ENCODE results near the gene RAB36.

Gene RAB36

GRCh38 chr22:23122216-23122957 lies 22.9 kb upstream of the RAB36 start:
- no peak for TF ChIP-seq CTCF (IDR thresholded peaks at IDR 0.05; ENCODE audit: low read depth, low read length)
- no peak overlapping the region for H3K4me3 ChIP-seq (ENCODE audit: low read depth, low read length)
- in situ Hi-C loops (cut with HindIII; ENCODE audit: low sequenced_read_pairs): no loop called here

GRCh38 chr22:23122992-23123803 lies 22.1 kb upstream of the RAB36 start:
- no peak overlapping the region for H3K4me3 ChIP-seq (ENCODE audit: low read depth, low read length)
- TF ChIP-seq CTCF (IDR thresholded peaks at IDR 0.05; ENCODE audit: low read depth, low read length): no peak
- DNase-seq (ENCODE audit: low read depth, low spot score): no peak
- in situ Hi-C loops (cut with HindIII; ENCODE audit: low sequenced_read_pairs): no loop called here

More at GRCh38 chr22:23122216-23122957, 22.9 kb upstream of the RAB36 start:
- DNase-seq (ENCODE audit: low read depth, low spot score): no peak

GRCh38 chr22:23123804-23124254 lies 21.4 kb upstream of the RAB36 start:
- H3K4me3 ChIP-seq (ENCODE audit: low read depth, low read length): no peak overlapping the region
- in situ Hi-C loops (cut with HindIII; ENCODE audit: low sequenced_read_pairs): no loop called here
- no peak for DNase-seq (ENCODE audit: low read depth, low spot score)
- TF ChIP-seq CTCF (IDR thresholded peaks at IDR 0.05; ENCODE audit: low read depth, low read length): no peak

GRCh38 chr22:23124611-23125511 lies 20.4 kb upstream of the RAB36 start:
- no peak for TF ChIP-seq CTCF (IDR thresholded peaks at IDR 0.05; ENCODE audit: low read depth, low read length)
- DNase-seq (ENCODE audit: low read depth, low spot score): no peak
- H3K4me3 ChIP-seq (ENCODE audit: low read depth, low read length): no peak overlapping the region
- in situ Hi-C loops (cut with HindIII; ENCODE audit: low sequenced_read_pairs): no loop called here

GRCh38 chr22:23125512-23126103 lies 19.7 kb upstream of the RAB36 start:
- no peak for TF ChIP-seq CTCF (IDR thresholded peaks at IDR 0.05; ENCODE audit: low read depth, low read length)
- in situ Hi-C loops (cut with HindIII; ENCODE audit: low sequenced_read_pairs): no loop called here
- no peak for DNase-seq (ENCODE audit: low read depth, low spot score)
- no peak overlapping the region for H3K4me3 ChIP-seq (ENCODE audit: low read depth, low read length)

Measured in astrocyte of the spinal cord (primary cell).